BJ (cell line): ENCODE results near the gene TMTC1. TPM values are rescaled to one million over a fixed set of nuclear protein-coding genes. Genes with fewer than 3 reads are reported as not detected.

Source experiments
- CTCF ChIA-PET: fragments of 350-600 bp; formaldehyde crosslinking; extraction: SDS; loops from one replicate; lab custom pipeline; 2021; ENCODE audit warnings: antibody characterized with exemption, inconsistent platforms; lab: Yijun Ruan, JAX
- POLR2A ChIA-PET: fragments of 300-600 bp; sonication (Branson Sonifier 250); formaldehyde crosslinking; extraction: SDS; loops from one replicate; lab custom pipeline; 2021; ENCODE audit warnings: antibody characterized with exemption; lab: Charles Lee
- DNase-seq: peaks from one replicate; pipeline ENCODE4 v3.0.0-alpha.2; 2011; ENCODE audit warnings: low read depth
- H3K27me3 ChIP-seq: 2 replicates; pipeline ENCODE4 v1.6.0; 2011; ENCODE audit warnings: low read length; ENCODE audit not compliant: control insufficient read depth, insufficient read depth
- H3K36me3 ChIP-seq: 2 replicates; pipeline ENCODE4 v1.5.1; 2011; ENCODE audit warnings: low read length; ENCODE audit not compliant: control insufficient read depth, insufficient read depth
- H3K4me3 ChIP-seq: 2 replicates; pipeline ENCODE4 v1.5.1; 2011; ENCODE audit warnings: low read depth, mild to moderate bottlenecking, control low read depth, low read length
- polyA plus RNA-seq: library from polyadenylated mRNA; depleted of rRNA; stranded (reverse); fragments of >200 nt; gene quantifications from 2 replicates; pipeline ENCODE4 v1.2.3, GENCODE V29; 2011
- TF ChIP-seq, protein P1 (sequence below): IDR thresholded peaks from 2 replicates; pipeline ENCODE4 v1.5.1; 2011; ENCODE audit warnings: low read depth, mild to moderate bottlenecking, control low read depth, inconsistent platforms, low read length, moderate library complexity; ENCODE audit not compliant: insufficient read depth

The TMTC1 gene
- polyA plus RNA-seq, 1 experiment: 21.8 TPM

DNA sequence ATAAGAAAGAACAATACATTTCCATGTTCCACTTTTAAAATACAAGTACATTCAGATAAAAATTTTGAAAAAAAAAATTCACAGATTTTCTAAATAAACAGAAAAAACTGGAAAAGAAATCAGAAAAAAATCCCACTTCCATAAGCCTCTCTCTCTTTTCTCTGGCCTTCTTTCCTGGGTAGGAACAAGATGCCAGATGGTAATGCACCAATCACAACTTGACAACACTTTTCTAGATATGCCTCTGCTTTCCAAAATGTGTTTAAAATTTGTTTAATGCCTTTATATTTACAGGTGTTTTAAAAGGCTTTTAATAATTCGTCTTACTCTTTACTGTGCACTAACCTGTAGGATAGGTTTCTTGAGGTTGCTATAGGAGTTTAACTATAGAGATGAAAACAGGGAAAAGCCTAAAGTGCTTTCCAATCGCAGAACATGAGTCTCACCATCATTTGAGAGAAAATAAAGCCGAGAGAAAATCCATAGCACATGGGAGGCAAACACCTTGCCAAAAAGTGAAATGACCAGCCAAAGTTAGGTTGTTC, 74.2 kb downstream of the TMTC1 start:
- TF ChIP-seq, protein P1, sequence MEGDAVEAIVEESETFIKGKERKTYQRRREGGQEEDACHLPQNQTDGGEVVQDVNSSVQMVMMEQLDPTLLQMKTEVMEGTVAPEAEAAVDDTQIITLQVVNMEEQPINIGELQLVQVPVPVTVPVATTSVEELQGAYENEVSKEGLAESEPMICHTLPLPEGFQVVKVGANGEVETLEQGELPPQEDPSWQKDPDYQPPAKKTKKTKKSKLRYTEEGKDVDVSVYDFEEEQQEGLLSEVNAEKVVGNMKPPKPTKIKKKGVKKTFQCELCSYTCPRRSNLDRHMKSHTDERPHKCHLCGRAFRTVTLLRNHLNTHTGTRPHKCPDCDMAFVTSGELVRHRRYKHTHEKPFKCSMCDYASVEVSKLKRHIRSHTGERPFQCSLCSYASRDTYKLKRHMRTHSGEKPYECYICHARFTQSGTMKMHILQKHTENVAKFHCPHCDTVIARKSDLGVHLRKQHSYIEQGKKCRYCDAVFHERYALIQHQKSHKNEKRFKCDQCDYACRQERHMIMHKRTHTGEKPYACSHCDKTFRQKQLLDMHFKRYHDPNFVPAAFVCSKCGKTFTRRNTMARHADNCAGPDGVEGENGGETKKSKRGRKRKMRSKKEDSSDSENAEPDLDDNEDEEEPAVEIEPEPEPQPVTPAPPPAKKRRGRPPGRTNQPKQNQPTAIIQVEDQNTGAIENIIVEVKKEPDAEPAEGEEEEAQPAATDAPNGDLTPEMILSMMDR: no peak
- DNase-seq: no peak
- Histone ChIP-seq H3K27me3 (no peaks in the 10 kb centered on the region), H3K36me3 (no peaks in the 10 kb centered on the region), H3K4me3 (no peak overlapping the region)
- ChIA-PET POLR2A (interaction anchor here (0.6 kb wide), 1 partner anchor 165 kb away, joined by 4 read pairs; no protein-coding TSS in a partner anchor), CTCF (no interaction called here)

DNA sequence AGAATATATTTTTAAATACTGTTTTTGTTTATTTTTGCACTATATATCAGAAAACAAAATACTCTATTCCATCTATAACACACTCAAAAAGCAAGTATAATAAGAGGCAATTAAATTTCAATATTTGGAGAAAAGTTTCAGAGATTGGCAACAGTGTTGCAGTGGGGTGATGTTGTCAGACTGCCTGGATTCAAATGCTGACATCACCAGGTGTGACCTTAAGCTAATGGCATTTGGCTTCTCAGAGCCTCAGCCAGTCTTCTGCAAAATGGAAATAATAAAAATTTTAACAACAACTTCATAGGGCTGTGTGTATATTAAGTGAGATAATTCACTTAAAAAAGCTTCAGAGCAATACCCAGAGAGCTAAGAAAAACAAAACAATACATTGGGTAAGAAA, 74.7 kb downstream of the TMTC1 start:
- ChIA-PET CTCF (no interaction called here), POLR2A (no interaction called here)
- Histone ChIP-seq H3K36me3 (no peaks in the 10 kb centered on the region), H3K27me3 (no peaks in the 10 kb centered on the region), H3K4me3 (no peak overlapping the region)
- TF ChIP-seq, protein P1: no peak
- DNase-seq: no peak

DNA sequence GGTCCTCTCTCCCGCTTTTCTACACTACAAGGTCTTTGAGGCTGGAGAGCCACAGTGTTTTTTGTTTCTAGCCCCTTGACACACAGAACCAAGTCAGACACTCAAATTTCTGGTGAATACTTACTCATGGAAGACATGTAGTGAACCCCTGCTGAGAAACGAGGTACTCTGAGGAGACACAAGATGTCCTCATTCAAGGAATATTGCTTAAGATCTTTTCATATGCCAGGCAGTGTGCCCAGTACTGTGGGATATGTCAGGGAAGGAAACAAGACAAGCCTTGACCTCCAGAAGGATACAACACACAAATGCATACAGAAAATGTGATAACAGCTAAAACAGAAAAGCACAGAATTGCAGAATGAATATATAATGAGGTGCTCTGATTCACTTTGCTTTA, 75.9 kb downstream of the TMTC1 start:
- DNase-seq: no peak
- Histone ChIP-seq H3K4me3 (no peak overlapping the region), H3K36me3 (no peaks in the 10 kb centered on the region), H3K27me3 (no peaks in the 10 kb centered on the region)
- ChIA-PET CTCF (no interaction called here), POLR2A (no interaction called here)
- TF ChIP-seq, protein P1: no peak

DNA sequence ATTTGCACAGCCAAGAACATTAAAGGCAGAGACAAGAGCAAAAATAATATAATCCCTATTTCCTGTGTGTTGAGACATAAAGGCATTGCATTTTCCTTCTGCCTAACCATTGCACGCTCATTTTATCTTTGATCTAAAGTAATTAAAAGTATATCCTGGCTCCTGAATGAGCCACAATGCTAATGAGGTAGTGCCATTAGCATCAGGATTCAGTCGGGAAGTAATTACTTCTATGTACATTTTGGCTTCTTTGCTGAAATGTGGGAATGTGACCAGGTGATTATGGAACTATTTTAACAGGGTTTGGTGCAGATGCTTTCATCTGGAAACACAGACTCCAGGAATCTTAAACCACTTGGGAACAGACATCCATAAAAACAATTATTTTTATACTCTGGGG, 77.4 kb downstream of the TMTC1 start:
- CTCF ChIA-PET: no interaction called here

DNA sequence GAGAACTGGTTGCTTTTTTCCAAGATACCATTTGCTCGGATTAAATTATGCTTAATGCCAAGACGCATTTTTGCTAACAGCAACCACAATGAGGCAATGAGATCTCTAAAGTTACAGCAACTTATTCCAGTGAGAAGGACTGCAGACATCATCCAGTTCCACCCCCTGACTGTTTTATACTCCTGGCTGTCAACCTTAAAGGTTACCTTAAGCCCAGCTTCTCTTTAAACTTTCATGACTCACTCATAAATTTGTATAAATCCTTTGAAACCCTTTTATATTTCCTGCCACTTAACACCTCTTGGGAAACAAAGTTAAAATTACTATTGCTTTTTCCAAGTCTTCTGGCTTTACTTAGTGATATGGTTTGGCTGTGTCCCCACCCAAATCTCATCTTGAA, 80.2 kb downstream of the TMTC1 start:
- TF ChIP-seq, protein P1: no peak
- Histone ChIP-seq H3K36me3 (no peaks in the 10 kb centered on the region), H3K4me3 (no peak overlapping the region), H3K27me3 (no peaks in the 10 kb centered on the region)
- no peak for DNase-seq
- POLR2A ChIA-PET: no interaction called here
- CTCF ChIA-PET: interaction anchor here (1.4 kb wide), 1 partner anchor 10 kb away, joined by 3 read pairs; no protein-coding TSS in a partner anchor

More for the DNA sequence above, 77.4 kb downstream of the TMTC1 start:
- no peak overlapping the region for H3K4me3 ChIP-seq
- POLR2A ChIA-PET: no interaction called here
- H3K36me3 ChIP-seq: no peaks in the 10 kb centered on the region
- no peak for DNase-seq
- TF ChIP-seq, protein P1: no peak
- no peaks in the 10 kb centered on the region for H3K27me3 ChIP-seq
